A673 (cell line): ENCODE results near the gene ACAP1. TPM values are rescaled to one million over a fixed set of nuclear protein-coding genes. Genes with fewer than 3 reads are reported as not detected.

Source experiments
- BruUV-seq: library from RNA; stranded (reverse); fragments of 400-500 nt; replicated peaks from 2 replicates; lab custom pipeline; 2021; lab: Mats Ljungman, UMichigan
- CTCF ChIA-PET: fragments of 300-600 bp; sonication (Branson Sonifier 250); formaldehyde crosslinking; loops from one replicate; lab custom pipeline; 2022; ENCODE audit warnings: antibody characterized with exemption; lab: Charles Lee
- POLR2A ChIA-PET: fragments of 300-600 bp; sonication (Branson Sonifier 250); formaldehyde crosslinking; loops from one replicate; lab custom pipeline; 2022; ENCODE audit warnings: antibody characterized with exemption; ENCODE audit not compliant: low non-redundant PET; lab: Charles Lee
- DNase-seq: peaks from one replicate; pipeline ENCODE4 v3.0.0-alpha.2; 2015; ENCODE audit warnings: low spot score
- H3K27ac ChIP-seq: fragments of 200-600 bp; sonication (generic); 2 replicates; pipeline ENCODE4 v1.5.1; 2016; ENCODE audit warnings: mixed run types, low read depth, mild to moderate bottlenecking, mixed read lengths, antibody characterized with exemption, low read length; ENCODE audit not compliant: poor library complexity, severe bottlenecking
- H3K27me3 ChIP-seq: fragments of 200-600 bp; sonication (generic); replicated peaks from 2 replicates; pipeline ENCODE4 v1.6.1; 2017; ENCODE audit warnings: mixed run types, low read depth, mild to moderate bottlenecking, mixed read lengths, antibody characterized with exemption, low read length; ENCODE audit not compliant: insufficient read depth, poor library complexity
- H3K36me3 ChIP-seq: fragments of 200-600 bp; sonication (generic); 2 replicates; pipeline ENCODE4 v1.6.1; 2016; ENCODE audit warnings: mixed run types, mild to moderate bottlenecking, mixed read lengths, antibody characterized with exemption, low read length; ENCODE audit not compliant: insufficient read depth, poor library complexity, severe bottlenecking
- H3K4me1 ChIP-seq: fragments of 200-600 bp; sonication (generic); 2 replicates; pipeline ENCODE4 v1.6.1; 2017; ENCODE audit warnings: mixed run types, mild to moderate bottlenecking, mixed read lengths, antibody characterized with exemption, low read length; ENCODE audit not compliant: insufficient read depth, poor library complexity, severe bottlenecking
- H3K4me3 ChIP-seq: fragments of 200-600 bp; sonication (generic); 2 replicates; pipeline ENCODE4 v1.5.1; 2016; ENCODE audit warnings: low read depth, mixed run types, mild to moderate bottlenecking, mixed read lengths, low read length; ENCODE audit not compliant: poor library complexity, severe bottlenecking
- H3K9me3 ChIP-seq: fragments of 200-600 bp; sonication (generic); 2 replicates; pipeline ENCODE4 v1.6.1; 2016; ENCODE audit warnings: mixed run types, low read depth, mild to moderate bottlenecking, mixed read lengths, antibody characterized with exemption, low read length; ENCODE audit not compliant: poor library complexity, severe bottlenecking
- EZH2 ChIP-seq: fragments of 200-600 bp; sonication (generic); IDR thresholded peaks from 2 replicates; pipeline ENCODE4 v1.6.1; 2017; ENCODE audit warnings: borderline replicate concordance, low read depth, mild to moderate bottlenecking, mixed read lengths, antibody characterized with exemption, low read length; ENCODE audit not compliant: poor library complexity, severe bottlenecking
- intact Hi-C: fragments of 100-400 bp; cut with micrococcal nuclease; formaldehyde crosslinking; loops from one replicate; pipeline ENCODE4 v1.10.0; 2022; ENCODE audit not compliant: unreplicated experiment
- total RNA-seq: library from RNA; stranded (reverse); gene quantifications from 2 replicates; pipeline ENCODE4 v1.2.3, GENCODE V29; 2021
- TF ChIP-seq, protein P1 (sequence below): fragments of 300-800, 200-600 bp; sonication (generic); conservative IDR thresholded peaks from 2 replicates; pipeline ENCODE4 v1.5.1; 2017; ENCODE audit warnings: low read depth, mild to moderate bottlenecking, antibody characterized with exemption, low read length, moderate library complexity, mixed read lengths

Gene ACAP1
- total RNA-seq, 1 experiment from 2014 or later, result 1.1 TPM

DNA sequence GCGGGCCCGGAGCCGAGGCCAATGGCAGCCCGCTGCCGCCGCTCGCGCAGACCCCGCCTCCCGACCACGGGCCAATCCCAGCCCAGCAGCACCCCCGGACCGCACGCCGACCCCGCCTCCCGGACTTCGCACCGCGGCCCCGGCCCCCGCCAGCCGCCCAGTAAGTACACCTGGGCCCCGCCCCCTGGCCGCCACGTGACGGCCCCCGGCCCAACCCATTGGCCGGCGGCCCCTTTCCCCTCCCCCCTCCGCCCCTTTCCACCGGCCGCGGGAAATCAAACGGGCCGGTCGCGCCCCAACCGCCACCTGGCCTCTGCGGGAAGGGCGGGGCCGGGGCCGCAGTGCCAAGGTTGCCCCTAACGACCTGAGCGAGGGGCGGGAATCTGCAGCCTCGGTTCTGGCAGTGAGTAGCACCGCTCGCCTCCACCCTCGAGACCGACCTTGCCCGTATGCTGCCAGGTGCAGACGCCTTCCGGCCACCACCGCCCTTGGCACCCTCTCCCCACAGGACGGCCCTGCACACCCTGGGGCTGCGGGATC lies 41.6 kb upstream of the ACAP1 start, which contains the start of gene YBX2:
TSS of gene YBX2 (minus strand) at position 26 of the 540 bp plus-strand sequence. CDS start 139 bp downstream, outside the sequence.
- H3K27ac ChIP-seq, result no peak within 1 kb of the TSS
- ChIA-PET POLR2A (no interaction called here), CTCF (no interaction called here)
- intact Hi-C loops, result loop anchor here (5.0 kb wide), 1 partner anchor 53 kb away; no protein-coding TSS in a partner anchor
- no peaks in the 10 kb centered on the region for H3K9me3 ChIP-seq
- peak within 1 kb of the TSS; percentile 30 for H3K4me3 ChIP-seq
- no peak for TF ChIP-seq EZH2
- TF ChIP-seq, protein P1, sequence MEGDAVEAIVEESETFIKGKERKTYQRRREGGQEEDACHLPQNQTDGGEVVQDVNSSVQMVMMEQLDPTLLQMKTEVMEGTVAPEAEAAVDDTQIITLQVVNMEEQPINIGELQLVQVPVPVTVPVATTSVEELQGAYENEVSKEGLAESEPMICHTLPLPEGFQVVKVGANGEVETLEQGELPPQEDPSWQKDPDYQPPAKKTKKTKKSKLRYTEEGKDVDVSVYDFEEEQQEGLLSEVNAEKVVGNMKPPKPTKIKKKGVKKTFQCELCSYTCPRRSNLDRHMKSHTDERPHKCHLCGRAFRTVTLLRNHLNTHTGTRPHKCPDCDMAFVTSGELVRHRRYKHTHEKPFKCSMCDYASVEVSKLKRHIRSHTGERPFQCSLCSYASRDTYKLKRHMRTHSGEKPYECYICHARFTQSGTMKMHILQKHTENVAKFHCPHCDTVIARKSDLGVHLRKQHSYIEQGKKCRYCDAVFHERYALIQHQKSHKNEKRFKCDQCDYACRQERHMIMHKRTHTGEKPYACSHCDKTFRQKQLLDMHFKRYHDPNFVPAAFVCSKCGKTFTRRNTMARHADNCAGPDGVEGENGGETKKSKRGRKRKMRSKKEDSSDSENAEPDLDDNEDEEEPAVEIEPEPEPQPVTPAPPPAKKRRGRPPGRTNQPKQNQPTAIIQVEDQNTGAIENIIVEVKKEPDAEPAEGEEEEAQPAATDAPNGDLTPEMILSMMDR, result no peak
- H3K36me3 ChIP-seq, result no peaks in the 10 kb centered on the region
- no peaks in the 10 kb centered on the region for H3K27me3 ChIP-seq
- no TSS peak for BruUV-seq
- peak; percentile 84 for DNase-seq
- H3K4me1 ChIP-seq, result peaks cover 22% of the 10 kb centered on the region

DNA sequence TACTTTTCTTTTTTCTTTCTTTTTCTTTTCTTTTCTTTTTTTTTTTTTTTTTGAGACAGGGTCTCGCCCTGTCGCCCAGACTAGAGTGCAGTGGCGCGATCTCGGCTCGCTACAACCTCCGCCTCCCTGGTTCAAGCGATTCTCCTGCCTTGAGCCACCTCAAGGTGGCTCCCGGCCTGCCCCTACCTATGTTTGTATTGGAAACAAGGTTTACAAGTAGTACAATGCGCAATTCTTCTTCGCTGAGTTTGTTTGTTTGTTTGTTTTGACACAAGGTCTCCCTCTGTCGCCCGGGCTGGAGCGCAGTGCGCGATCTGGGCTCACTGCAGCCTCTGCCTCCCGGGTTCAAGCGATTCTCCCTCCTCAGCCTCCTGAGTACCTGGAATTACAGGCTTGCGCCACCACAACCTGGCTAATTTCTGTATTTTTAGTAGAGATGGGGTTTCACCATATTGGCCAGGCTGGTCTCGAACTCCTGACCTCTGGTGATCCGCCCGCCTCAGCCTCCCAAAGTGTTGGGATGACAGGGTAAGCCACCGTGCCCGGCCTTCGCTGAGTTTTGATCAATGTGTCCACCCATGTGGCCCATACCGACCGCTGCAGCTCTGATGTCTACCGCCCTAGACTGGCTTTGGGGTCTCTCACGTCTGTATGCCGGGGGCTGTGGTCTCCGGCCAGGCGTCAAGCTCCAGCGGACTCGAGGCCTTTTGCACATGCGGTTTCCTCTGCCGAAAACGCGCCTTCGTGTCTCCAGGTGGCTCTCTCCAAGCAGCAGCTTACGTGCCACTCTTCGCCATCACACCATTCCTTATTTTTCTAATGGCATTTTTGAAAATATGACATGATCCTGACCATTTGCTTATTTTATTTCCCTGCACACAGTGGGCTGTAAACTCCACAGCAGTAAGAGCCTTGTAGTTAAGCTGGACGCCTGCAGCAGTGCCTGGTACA lies 40.8 kb upstream of the ACAP1 start:
- Histone ChIP-seq H3K27ac (no peak overlapping the region), H3K27me3 (no peaks in the 10 kb centered on the region), H3K9me3 (no peaks in the 10 kb centered on the region), H3K36me3 (no peaks in the 10 kb centered on the region), H3K4me3 (peak overlapping the region; percentile 24), H3K4me1 (peaks cover 22% of the 10 kb centered on the region)
- ChIA-PET CTCF (interaction anchor here (0.8 to 2.0 kb wide), 5 partner anchors 11 to 250 kb away, joined by 3 to 30 read pairs (median 12); partner anchors contain the start of genes NEURL4 and SLC2A4), POLR2A (no interaction called here)
- BruUV-seq, result no TSS peak
- TF ChIP-seq EZH2, result no peak
- TF ChIP-seq, protein P1, result no peak
- intact Hi-C loops, result loop anchor here (1.0 to 5.0 kb wide), 3 partner anchors 14 to 249 kb away; partner anchors contain the start of gene SLC2A4
- DNase-seq, result no peak

DNA sequence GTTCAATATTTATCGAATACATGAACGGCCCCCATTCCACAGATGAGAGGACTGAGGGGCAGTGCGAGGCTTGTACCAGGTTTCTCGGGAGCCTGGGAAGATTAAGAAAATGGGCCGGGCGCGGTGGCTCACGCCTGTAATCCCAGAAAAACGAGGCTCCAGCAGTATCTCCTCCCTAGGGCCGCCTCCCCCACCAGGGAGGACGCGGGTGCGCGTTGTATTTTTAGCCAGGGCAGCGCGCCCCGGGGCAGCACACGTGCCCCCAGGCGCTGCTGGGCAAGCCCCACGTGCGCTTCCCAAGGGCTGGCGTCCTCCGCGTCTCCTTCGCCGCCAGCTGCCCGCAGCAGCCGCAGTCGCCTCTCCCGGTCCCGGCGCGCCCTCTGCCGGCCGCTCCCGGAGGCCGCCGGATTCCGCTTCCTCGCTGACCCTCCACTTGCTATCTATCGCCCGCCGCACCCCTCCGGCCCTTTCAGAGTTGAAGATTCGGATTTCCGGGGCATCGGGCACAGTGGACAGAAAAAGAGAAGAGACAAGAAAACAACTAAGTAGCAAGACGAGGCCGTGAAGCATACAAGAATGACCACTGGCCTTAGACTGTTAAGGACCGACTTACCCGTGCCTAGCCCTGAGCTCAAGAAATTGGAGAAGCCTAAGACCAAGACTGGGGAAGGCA lies 40.0 kb upstream of the ACAP1 start:
- Histone ChIP-seq H3K4me3 (peak overlapping the region; percentile 24), H3K27ac (no peak overlapping the region)
- CTCF ChIA-PET, result interaction anchor here (0.8 to 2.0 kb wide), 8 partner anchors 12 to 250 kb away, joined by 3 to 30 read pairs (median 6); partner anchors contain the start of genes DVL2, NEURL4 and SLC2A4

More for the DNA sequence above, 40.0 kb upstream of the ACAP1 start:
- Histone ChIP-seq H3K4me1 (peaks cover 22% of the 10 kb centered on the region), H3K27me3 (no peaks in the 10 kb centered on the region), H3K9me3 (no peaks in the 10 kb centered on the region), H3K36me3 (no peaks in the 10 kb centered on the region)
- POLR2A ChIA-PET, result interaction anchor here (0.6 kb wide), 2 partner anchors 158 to 184 kb away, joined by 3 to 4 read pairs; no protein-coding TSS in a partner anchor
- TF ChIP-seq, protein P1, result peak; percentile 94
- no peak for TF ChIP-seq EZH2
- DNase-seq, result peak; percentile 85
- intact Hi-C loops, result loop anchor here (1.0 to 5.0 kb wide), 3 partner anchors 15 to 250 kb away; partner anchors contain the start of gene SLC2A4
- BruUV-seq, result no TSS peak
